Vagina (tissue), 2 donors: Measurements from ENCODE around the gene RPL36AL.

Experiments
- POLR2A ChIP-seq, 2 donors: fragments of 450-650 bp; IDR thresholded peaks; one replicate each; pipeline ENCODE4 v1.6.1; 2017; ENCODE audit warnings: antibody characterized with exemption in 2 of 2, mild to moderate bottlenecking in 2 of 2, moderate library complexity in 2 of 2
- TF ChIP-seq, protein P1 (sequence below), 3 experiments: fragments of 450-650 bp in 2 of 3; fragments of 200-600 bp in 1 of 3; sonication (generic) in 1 of 3; IDR thresholded peaks; one replicate each; pipeline ENCODE4 v1.5.1; 2017 to 2019; ENCODE audit warnings: antibody characterized with exemption in 3 of 3, mild to moderate bottlenecking in 2 of 3, moderate library complexity in 2 of 3

DNA sequence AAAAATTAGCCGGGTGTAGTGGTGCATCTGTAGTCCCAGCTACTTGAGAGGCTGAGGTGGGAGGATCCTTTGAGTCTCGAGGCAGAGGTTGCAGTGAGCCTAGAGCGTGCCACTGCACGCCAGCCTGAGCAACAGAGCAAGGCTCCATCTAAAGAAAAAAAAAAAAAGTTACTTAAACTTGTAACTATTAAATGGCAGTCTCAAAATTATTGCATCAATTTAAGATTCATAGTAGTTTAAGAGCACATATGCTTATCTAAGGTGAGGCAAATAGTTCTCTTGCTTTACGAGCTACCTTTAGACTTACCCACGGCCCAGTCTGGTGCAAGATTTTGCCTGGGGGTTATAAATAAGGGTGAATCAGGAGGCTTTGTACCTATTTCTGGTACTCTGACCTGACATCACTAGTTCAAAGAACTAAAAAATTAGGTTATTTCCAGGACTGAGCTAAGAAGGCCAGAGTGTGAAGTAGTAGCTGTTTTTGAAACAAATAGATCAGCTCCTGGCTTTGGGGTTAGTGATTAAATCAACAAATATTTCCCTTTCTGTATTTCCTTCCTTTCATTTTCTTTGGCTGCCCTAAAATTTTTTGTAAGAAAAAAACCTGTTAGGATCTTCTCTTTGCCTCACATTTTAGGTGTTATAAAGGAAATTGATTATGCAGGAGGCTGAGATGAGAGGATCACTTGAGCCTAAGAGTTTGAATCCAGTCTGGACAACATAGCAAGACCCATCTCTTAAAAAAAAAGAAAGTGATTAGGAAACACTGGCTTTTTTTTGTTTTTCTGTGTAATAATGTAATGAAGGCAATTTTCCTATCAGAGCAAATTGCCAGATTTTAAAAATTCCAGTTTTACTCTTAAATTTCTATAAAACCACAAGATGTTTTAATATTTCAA lies 3.8 kb upstream of the RPL36AL start:
- TF ChIP-seq, protein P1, sequence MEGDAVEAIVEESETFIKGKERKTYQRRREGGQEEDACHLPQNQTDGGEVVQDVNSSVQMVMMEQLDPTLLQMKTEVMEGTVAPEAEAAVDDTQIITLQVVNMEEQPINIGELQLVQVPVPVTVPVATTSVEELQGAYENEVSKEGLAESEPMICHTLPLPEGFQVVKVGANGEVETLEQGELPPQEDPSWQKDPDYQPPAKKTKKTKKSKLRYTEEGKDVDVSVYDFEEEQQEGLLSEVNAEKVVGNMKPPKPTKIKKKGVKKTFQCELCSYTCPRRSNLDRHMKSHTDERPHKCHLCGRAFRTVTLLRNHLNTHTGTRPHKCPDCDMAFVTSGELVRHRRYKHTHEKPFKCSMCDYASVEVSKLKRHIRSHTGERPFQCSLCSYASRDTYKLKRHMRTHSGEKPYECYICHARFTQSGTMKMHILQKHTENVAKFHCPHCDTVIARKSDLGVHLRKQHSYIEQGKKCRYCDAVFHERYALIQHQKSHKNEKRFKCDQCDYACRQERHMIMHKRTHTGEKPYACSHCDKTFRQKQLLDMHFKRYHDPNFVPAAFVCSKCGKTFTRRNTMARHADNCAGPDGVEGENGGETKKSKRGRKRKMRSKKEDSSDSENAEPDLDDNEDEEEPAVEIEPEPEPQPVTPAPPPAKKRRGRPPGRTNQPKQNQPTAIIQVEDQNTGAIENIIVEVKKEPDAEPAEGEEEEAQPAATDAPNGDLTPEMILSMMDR (IDR thresholded peaks at IDR 0.05), result no peak
- TF ChIP-seq POLR2A (IDR thresholded peaks at IDR 0.05), result no peak
